K562 (cell line): Measurements from ENCODE around the gene TRPM4. TPM values are rescaled to one million over a fixed set of nuclear protein-coding genes. Genes with fewer than 3 reads are reported as not detected.

Experiments
- ATF2 ChIP-seq: sonication (generic); formaldehyde crosslinking; IDR thresholded peaks from 2 replicates; pipeline ENCODE4 v1.8.1; 2022; ENCODE audit warnings: missing genetic modification reagents
- CREB1 ChIP-seq, 2 experiments: sonication (generic) in 1 of 2; formaldehyde crosslinking in 1 of 2; IDR thresholded peaks; 2 replicates each; pipeline versions ENCODE4 v1.6.1 to v1.8.0; 2012 to 2022; ENCODE audit warnings: inconsistent platforms in 1 of 2, mild to moderate bottlenecking in 1 of 2, missing genetic modification reagents in 1 of 2, moderate library complexity in 1 of 2
- E2F1 ChIP-seq: sonication (generic); formaldehyde crosslinking; IDR thresholded peaks from 2 replicates; pipeline ENCODE4 v1.8.1; 2023; ENCODE audit warnings: mild to moderate bottlenecking, missing genetic modification reagents, moderate library complexity
- ETS2 ChIP-seq: IDR thresholded peaks from 2 replicates; pipeline ENCODE4 v1.6.1; 2016; ENCODE audit warnings: borderline replicate concordance, missing genetic modification characterization, mild to moderate bottlenecking, moderate library complexity, missing compliant biosample characterization; ENCODE audit not compliant: poor library complexity, severe bottlenecking
- FOXK1 ChIP-seq: sonication (generic); formaldehyde crosslinking; IDR thresholded peaks from 2 replicates; pipeline ENCODE4 v1.8.0; 2022; ENCODE audit warnings: missing genetic modification reagents, mild to moderate bottlenecking, borderline replicate concordance
- GATA2 ChIP-seq: sonication (generic); formaldehyde crosslinking; IDR thresholded peaks from 2 replicates; pipeline ENCODE4 v1.4.0; 2020; ENCODE audit warnings: mild to moderate bottlenecking, missing genetic modification reagents
- KDM1A ChIP-seq, 2 experiments: fragments of 450-650 bp; IDR thresholded peaks; 2 replicates each; pipeline ENCODE4 v1.6.1; 2016; ENCODE audit warnings: mild to moderate bottlenecking in 2 of 2
- KLF16 ChIP-seq: IDR thresholded peaks from 2 replicates; pipeline ENCODE4 v1.6.1; 2016; ENCODE audit warnings: antibody characterized with exemption
- STAT5B ChIP-seq: fragments of 250-450 bp; sonication (Bioruptor Pico); IDR thresholded peaks from 2 replicates; pipeline ENCODE4 v1.8.0; 2021; ENCODE audit warnings: mild to moderate bottlenecking, inconsistent platforms
- polyA plus RNA-seq, 8 experiments: library from polyadenylated mRNA; depleted of rRNA in 4 of 8; stranded (reverse) in 5 of 8; unstranded in 3 of 8; fragments of >200 nt; fragmentation: Nextera tagmentation in 2 of 8; fragmentation: Illumina TruSeq in 1 of 8; extraction: Ambion mirVana in 2 of 8; extraction: Trizol in 1 of 8; gene quantifications; 2 replicates each; pipeline versions ENCODE4 v1.2.1 to v1.2.3, GENCODE V29; 2011 to 2014; ENCODE audit warnings: inconsistent platforms in 1 of 8, missing spikeins in 1 of 8
- total RNA-seq, 7 experiments: library from RNA; depleted of rRNA in 6 of 7; stranded (reverse); fragments of >200 nt in 6 of 7; fragmentation: Illumina TruSeq in 2 of 7; extraction: Trizol in 2 of 7; gene quantifications; 2 replicates each; pipeline versions ENCODE4 v1.2.1 to v1.2.3, GENCODE V29; 2011 to 2021; ENCODE audit warnings: low replicate concordance in 1 of 7
- TF ChIP-seq, protein P1 (sequence below): fragments of 250-450 bp; sonication (Bioruptor Pico); IDR thresholded peaks from 2 replicates; pipeline ENCODE4 v1.9.0; 2021; ENCODE audit warnings: mild to moderate bottlenecking, inconsistent platforms
- TF ChIP-seq, protein P2 (sequence below): fragments of 200-800 bp; sonication (Bioruptor generic); IDR thresholded peaks from 2 replicates; pipeline ENCODE4 v1.6.1; 2016; ENCODE audit warnings: missing genetic modification characterization, missing compliant biosample characterization
- TF ChIP-seq, protein P3 (sequence below): fragments of 450-650 bp; conservative IDR thresholded peaks from 2 replicates; pipeline ENCODE4 v1.6.1; 2016; ENCODE audit warnings: missing genetic modification characterization, low read depth, mild to moderate bottlenecking, control low read depth, missing compliant biosample characterization
- TF ChIP-seq, protein P4 (sequence below): fragments of 450-650 bp; IDR thresholded peaks from 2 replicates; pipeline ENCODE4 v1.6.1; 2016; ENCODE audit warnings: low read depth, mild to moderate bottlenecking, moderate library complexity

Gene TRPM4
- total and polyA plus RNA-seq, 9 of the 15 experiments (the other 6 are each of a cell fraction or from before 2014, with no cell fraction given): 6.5 to 45.4 (median 15.2) TPM

DNA sequence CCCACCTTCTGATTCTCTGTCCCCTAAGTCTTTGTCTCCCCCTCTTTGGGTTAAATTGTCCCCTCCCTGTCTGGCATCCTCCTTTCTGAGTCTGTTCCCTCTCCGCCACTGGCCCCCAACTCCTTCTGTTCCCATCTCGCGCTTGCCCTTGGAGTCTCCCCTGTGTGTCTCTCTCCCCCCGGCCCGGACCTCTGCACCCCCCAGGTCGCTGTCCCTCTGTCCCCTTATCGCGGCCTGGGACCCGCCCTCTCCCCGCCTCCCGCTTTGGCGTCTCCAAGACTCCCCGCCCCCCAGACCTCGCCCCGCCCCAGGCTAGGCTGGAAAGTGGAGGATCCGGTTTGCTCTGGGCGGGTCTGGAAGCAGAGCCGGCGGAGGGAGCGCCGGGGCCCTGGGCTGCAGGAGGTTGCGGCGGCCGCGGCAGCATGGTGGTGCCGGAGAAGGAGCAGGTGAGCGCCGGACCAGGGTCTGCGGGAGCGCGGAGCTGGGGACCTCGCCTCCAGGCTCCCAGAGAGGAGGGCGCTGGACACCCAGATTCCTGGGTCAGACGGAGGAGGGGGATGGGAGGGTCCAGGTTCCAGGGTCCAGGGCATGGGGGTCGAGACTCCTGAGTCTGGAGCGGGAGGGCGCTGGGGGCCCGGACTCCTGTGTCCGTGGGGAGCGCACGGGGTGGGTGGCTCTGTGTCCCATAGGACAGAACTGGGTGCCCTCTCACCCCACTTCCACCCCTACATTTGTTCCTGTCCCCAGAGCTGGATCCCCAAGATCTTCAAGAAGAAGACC is at the start of gene TRPM4 (continued):
- TF ChIP-seq, protein P1, sequence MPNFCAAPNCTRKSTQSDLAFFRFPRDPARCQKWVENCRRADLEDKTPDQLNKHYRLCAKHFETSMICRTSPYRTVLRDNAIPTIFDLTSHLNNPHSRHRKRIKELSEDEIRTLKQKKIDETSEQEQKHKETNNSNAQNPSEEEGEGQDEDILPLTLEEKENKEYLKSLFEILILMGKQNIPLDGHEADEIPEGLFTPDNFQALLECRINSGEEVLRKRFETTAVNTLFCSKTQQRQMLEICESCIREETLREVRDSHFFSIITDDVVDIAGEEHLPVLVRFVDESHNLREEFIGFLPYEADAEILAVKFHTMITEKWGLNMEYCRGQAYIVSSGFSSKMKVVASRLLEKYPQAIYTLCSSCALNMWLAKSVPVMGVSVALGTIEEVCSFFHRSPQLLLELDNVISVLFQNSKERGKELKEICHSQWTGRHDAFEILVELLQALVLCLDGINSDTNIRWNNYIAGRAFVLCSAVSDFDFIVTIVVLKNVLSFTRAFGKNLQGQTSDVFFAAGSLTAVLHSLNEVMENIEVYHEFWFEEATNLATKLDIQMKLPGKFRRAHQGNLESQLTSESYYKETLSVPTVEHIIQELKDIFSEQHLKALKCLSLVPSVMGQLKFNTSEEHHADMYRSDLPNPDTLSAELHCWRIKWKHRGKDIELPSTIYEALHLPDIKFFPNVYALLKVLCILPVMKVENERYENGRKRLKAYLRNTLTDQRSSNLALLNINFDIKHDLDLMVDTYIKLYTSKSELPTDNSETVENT: peak; percentile 82
- TF ChIP-seq CREB1 (IDR thresholded peaks at IDR 0.05) (no peak), CREB1 (CRISPR knock-in tag; IDR thresholded peaks at IDR 0.05) (no peak; the same call in 1 of the 2 replicates), KLF16 (peak; percentile 97), E2F1 (CRISPR knock-in tag) (no peak), ETS2 (tag) (no peak), FOXK1 (CRISPR knock-in tag) (no peak), ATF2 (no peak), KDM1A (IDR thresholded peaks at IDR 0.05) (0 out of 4 replicates have a peak, but pooled peaks of 1 of the 2 experiments have one; percentile 16), STAT5B (CRISPR knock-in tag) (no peak), GATA2 (no peak)
- TF ChIP-seq, protein P2, sequence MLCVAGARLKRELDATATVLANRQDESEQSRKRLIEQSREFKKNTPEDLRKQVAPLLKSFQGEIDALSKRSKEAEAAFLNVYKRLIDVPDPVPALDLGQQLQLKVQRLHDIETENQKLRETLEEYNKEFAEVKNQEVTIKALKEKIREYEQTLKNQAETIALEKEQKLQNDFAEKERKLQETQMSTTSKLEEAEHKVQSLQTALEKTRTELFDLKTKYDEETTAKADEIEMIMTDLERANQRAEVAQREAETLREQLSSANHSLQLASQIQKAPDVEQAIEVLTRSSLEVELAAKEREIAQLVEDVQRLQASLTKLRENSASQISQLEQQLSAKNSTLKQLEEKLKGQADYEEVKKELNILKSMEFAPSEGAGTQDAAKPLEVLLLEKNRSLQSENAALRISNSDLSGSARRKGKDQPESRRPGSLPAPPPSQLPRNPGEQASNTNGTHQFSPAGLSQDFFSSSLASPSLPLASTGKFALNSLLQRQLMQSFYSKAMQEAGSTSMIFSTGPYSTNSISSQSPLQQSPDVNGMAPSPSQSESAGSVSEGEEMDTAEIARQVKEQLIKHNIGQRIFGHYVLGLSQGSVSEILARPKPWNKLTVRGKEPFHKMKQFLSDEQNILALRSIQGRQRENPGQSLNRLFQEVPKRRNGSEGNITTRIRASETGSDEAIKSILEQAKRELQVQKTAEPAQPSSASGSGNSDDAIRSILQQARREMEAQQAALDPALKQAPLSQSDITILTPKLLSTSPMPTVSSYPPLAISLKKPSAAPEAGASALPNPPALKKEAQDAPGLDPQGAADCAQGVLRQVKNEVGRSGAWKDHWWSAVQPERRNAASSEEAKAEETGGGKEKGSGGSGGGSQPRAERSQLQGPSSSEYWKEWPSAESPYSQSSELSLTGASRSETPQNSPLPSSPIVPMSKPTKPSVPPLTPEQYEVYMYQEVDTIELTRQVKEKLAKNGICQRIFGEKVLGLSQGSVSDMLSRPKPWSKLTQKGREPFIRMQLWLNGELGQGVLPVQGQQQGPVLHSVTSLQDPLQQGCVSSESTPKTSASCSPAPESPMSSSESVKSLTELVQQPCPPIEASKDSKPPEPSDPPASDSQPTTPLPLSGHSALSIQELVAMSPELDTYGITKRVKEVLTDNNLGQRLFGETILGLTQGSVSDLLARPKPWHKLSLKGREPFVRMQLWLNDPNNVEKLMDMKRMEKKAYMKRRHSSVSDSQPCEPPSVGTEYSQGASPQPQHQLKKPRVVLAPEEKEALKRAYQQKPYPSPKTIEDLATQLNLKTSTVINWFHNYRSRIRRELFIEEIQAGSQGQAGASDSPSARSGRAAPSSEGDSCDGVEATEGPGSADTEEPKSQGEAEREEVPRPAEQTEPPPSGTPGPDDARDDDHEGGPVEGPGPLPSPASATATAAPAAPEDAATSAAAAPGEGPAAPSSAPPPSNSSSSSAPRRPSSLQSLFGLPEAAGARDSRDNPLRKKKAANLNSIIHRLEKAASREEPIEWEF (CRISPR knock-in tag): no peak
- TF ChIP-seq, protein P3, sequence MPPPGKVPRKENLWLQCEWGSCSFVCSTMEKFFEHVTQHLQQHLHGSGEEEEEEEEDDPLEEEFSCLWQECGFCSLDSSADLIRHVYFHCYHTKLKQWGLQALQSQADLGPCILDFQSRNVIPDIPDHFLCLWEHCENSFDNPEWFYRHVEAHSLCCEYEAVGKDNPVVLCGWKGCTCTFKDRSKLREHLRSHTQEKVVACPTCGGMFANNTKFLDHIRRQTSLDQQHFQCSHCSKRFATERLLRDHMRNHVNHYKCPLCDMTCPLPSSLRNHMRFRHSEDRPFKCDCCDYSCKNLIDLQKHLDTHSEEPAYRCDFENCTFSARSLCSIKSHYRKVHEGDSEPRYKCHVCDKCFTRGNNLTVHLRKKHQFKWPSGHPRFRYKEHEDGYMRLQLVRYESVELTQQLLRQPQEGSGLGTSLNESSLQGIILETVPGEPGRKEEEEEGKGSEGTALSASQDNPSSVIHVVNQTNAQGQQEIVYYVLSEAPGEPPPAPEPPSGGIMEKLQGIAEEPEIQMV (tag): no peak
- TF ChIP-seq, protein P4, sequence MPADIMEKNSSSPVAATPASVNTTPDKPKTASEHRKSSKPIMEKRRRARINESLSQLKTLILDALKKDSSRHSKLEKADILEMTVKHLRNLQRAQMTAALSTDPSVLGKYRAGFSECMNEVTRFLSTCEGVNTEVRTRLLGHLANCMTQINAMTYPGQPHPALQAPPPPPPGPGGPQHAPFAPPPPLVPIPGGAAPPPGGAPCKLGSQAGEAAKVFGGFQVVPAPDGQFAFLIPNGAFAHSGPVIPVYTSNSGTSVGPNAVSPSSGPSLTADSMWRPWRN: no peak
